Thyroid gland (tissue), 4 donors: ENCODE measurements around the gene DNAJB2. TPM values are rescaled to one million over a fixed set of nuclear protein-coding genes. Genes with fewer than 3 reads are reported as not detected.

Source experiments
- DNase-seq, 2 donors: peaks; one replicate each; pipeline ENCODE4 v3.0.0-alpha.2; 2019
- H3K27ac ChIP-seq, 3 donors: fragments of 200-600 bp; sonication (generic); 1 replicate in 2 of 3; 2 replicates in 1 of 3; pipeline ENCODE4 v1.5.1; 2016 to 2019; ENCODE audit warnings: mild to moderate bottlenecking in 1 of 3, moderate library complexity in 1 of 3
- H3K27me3 ChIP-seq: fragments of 200-600 bp; sonication (generic); one replicate; pipeline ENCODE4 v1.5.1; 2019
- H3K36me3 ChIP-seq, 2 donors: fragments of 200-600 bp; sonication (generic); one replicate each; pipeline ENCODE4 v1.5.1; 2016 to 2019
- H3K4me1 ChIP-seq, 2 donors: fragments of 200-600 bp; sonication (generic); one replicate each; pipeline ENCODE4 v1.5.1; 2017 to 2019
- H3K4me3 ChIP-seq, 3 donors: fragments of 200-600 bp; sonication (generic); replicated peaks in 1 of 3; 1 replicate in 2 of 3; 2 replicates in 1 of 3; pipeline ENCODE4 v1.5.1; 2016; ENCODE audit warnings: mild to moderate bottlenecking in 1 of 3
- H3K9me3 ChIP-seq: fragments of 200-600 bp; sonication (generic); one replicate; pipeline ENCODE4 v1.5.1; 2017
- CTCF ChIP-seq, 6 experiments: fragments of 200-600 bp in 3 of 6; fragments of 450-650 bp in 3 of 6; sonication (generic) in 3 of 6; IDR thresholded peaks; one replicate each; pipeline ENCODE4 v1.5.1; 2016 to 2019; ENCODE audit warnings: antibody characterized with exemption in 6 of 6, mild to moderate bottlenecking in 2 of 6, inconsistent platforms in 1 of 6, moderate library complexity in 1 of 6
- POLR2A ChIP-seq, 2 donors: fragments of 450-650 bp; IDR thresholded peaks; one replicate each; pipeline ENCODE4 v1.6.1; 2017; ENCODE audit warnings: antibody characterized with exemption in 2 of 2, mild to moderate bottlenecking in 2 of 2, moderate library complexity in 1 of 2
- WGBS, 2 donors: methylation state at CpG; one replicate each; pipeline ENCODE4 v1.1.5; 2017; 5-methylcytosine and 5-hydroxymethylcytosine counted together
- intact Hi-C: fragments of 100-400 bp; cut with DNase I; formaldehyde crosslinking; loops from one replicate; pipeline ENCODE4 v1.15.1; 2023
- total RNA-seq, 4 donors: library from RNA; depleted of rRNA; stranded (reverse); fragments of >200 nt; gene quantifications; one replicate each; pipeline ENCODE4 v1.2.3, GENCODE V29; 2016

Gene DNAJB2
- total RNA-seq, 4 donors from 2014 or later = 79.0 to 127 (median 116) TPM

DNA sequence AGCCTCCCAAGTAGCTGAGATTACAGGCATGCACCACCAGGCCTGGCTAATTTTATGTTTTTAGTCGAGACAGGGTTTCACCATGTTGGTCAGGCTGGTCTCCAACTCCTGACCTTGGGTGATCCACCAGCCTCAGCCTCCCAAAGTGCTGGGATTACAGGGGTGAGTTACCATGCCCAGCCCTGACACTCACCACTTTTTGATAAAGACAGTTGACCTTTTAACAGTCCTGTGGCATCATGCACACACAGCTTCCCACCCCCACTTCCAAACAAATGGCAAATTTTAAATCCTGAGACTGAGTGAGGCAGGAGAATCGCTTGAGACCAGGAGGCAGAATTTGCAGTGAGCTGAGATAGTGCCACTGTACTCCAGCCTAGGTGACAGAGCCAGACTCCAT, 6.2 kb upstream of the DNAJB2 start:
- 72 to 84% methylated on average over 2 of the region's 2 CpGs for WGBS, 2 donors

DNA sequence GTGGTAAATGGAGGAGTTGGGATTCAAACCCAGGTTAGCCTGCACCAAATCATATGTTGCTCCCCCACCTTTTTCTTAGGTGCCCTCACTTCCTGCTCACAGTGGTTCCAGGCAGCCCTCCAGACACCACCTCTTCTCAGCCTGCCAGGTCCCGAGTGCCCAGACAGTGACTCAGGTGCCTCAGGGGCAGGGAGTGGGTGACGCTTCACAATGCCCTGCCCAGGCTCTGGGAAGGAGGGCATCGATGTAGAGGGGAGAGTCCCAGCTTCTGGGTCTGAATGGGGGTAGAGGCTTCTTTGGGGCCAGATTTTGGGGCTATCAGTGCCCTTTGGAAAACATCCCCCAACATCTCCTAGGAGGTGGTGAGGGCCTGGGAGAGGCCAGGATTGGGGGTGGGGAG, 5.2 kb upstream of the DNAJB2 start:
- no peaks in the 10 kb centered on the region for H3K9me3 ChIP-seq
- TF ChIP-seq CTCF (IDR thresholded peaks at IDR 0.05) (no peak), POLR2A (IDR thresholded peaks at IDR 0.05) (no peak)
- WGBS, 2 donors = 62 to 88% methylated on average over 3 of the region's 3 CpGs
- no peak for DNase-seq
- no peaks in the 10 kb centered on the region for H3K27me3 ChIP-seq
- H3K27ac ChIP-seq = peak overlapping the region in 1 of 3 donors; percentile 26
- intact Hi-C loops = no loop called here
- H3K4me3 ChIP-seq = no peak overlapping the region
- H3K4me1 ChIP-seq = peaks cover 12 to 35% of the 10 kb centered on the region in 2 donors
- H3K36me3 ChIP-seq = no peaks in the 10 kb centered on the region

More for the DNA sequence above, 6.2 kb upstream of the DNAJB2 start:
- Histone ChIP-seq H3K9me3 (no peaks in the 10 kb centered on the region), H3K27me3 (no peaks in the 10 kb centered on the region), H3K36me3 (no peaks in the 10 kb centered on the region), H3K27ac (no peak overlapping the region), H3K4me1 (peaks cover 2 to 26% of the 10 kb centered on the region in 2 donors), H3K4me3 (no peak overlapping the region)
- DNase-seq = no peak
- no peak for TF ChIP-seq CTCF (IDR thresholded peaks at IDR 0.05)
- no peak for TF ChIP-seq POLR2A (IDR thresholded peaks at IDR 0.05)
- intact Hi-C loops = no loop called here

- Histone ChIP-seq H3K4me1 (peaks cover 12 to 32% of the 10 kb centered on the region in 2 donors), H3K27me3 (no peaks in the 10 kb centered on the region), H3K27ac (peak overlapping the region in 1 of 3 donors; percentile 26), H3K36me3 (no peaks in the 10 kb centered on the region), H3K4me3 (no peak overlapping the region), H3K9me3 (no peaks in the 10 kb centered on the region)
- TF ChIP-seq POLR2A (IDR thresholded peaks at IDR 0.05) (peak in 1 of 2 donors; percentile 33), CTCF (IDR thresholded peaks at IDR 0.05) (no peak)
- WGBS, 2 donors = 40 to 41% methylated on average over 6 of the region's 6 CpGs
- DNase-seq = peak; percentile 39 to 60
- intact Hi-C loops = no loop called here
Observed at GRCh38 chr2:219274361-219274921, 4.7 kb upstream of the DNAJB2 start.

DNA sequence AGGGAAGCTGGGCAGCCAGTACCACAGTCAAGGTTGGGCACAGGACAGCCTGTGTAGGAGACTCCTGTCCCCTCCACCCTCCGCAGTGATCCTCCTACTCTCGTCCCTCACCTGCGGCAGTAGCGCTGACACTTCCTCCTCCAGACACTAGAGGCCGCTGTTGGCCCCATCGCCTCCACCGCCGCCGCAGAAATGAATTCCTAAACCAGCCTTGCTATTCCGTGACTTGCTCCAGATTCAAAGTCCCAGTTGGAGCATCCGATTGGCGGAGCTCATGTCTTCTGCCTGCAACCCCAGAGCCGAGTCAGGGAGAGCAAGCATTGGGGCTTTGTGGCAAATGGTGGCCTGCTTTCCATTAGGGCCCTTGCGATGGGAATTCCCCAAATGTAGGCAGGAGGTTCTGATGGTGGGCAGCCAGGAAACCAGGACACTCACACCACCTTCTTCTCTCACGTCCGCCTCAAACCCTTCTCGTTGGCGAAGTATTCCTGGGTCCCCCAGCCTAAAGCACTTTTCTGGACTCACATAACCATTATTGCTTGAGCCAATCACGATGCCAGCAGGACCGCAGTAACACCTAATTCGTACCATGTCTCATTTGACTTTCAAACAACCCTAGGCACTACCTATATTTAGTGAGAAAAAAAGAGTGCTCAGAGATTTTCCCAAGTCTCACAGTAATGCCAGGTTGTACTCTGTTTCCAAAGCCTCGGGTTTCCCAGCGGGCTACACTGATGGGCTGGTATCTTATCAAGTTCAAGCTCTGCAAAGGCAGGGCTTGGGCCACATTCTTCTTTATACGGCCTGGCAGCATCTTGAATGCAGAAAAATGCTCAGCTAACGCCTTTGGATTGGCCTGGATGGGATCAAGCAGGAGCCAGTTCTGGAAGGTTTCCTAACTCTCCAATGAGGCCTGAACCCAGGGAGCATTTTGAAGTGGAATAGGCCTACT, 1.2 kb upstream of the DNAJB2 start:
- peaks cover 18 to 34% of the 10 kb centered on the region in 2 donors for H3K4me1 ChIP-seq
- WGBS, 2 donors = 32 to 34% methylated on average over 20 to 23 of the region's 25 CpGs
- no peak overlapping the region for H3K4me3 ChIP-seq
- peaks cover 17 to 20% of the 10 kb centered on the region in 2 donors for H3K36me3 ChIP-seq
- H3K27ac ChIP-seq = peak overlapping the region; percentile 99
- intact Hi-C loops = loop anchor here (2.0 kb wide), 1 partner anchor 17 kb away; no protein-coding TSS in a partner anchor
- peak; percentile 73 to 81 for DNase-seq
- H3K27me3 ChIP-seq = no peaks in the 10 kb centered on the region
- no peaks in the 10 kb centered on the region for H3K9me3 ChIP-seq
- TF ChIP-seq CTCF (IDR thresholded peaks at IDR 0.05) (peak; percentile 95 to 99 (median 97)), POLR2A (IDR thresholded peaks at IDR 0.05) (no peak)
